GM18498 (cell line): ENCODE measurements around the gene PRR5L.

Source experiments
- ATAC-seq: cut with Tn5 transposase; IDR thresholded peaks from one replicate; pipeline ENCODE4 v1.9.1; 2021; ENCODE audit warnings: mild to moderate bottlenecking, moderate library complexity; ENCODE audit not compliant: unreplicated experiment

The PRR5L gene

DNA sequence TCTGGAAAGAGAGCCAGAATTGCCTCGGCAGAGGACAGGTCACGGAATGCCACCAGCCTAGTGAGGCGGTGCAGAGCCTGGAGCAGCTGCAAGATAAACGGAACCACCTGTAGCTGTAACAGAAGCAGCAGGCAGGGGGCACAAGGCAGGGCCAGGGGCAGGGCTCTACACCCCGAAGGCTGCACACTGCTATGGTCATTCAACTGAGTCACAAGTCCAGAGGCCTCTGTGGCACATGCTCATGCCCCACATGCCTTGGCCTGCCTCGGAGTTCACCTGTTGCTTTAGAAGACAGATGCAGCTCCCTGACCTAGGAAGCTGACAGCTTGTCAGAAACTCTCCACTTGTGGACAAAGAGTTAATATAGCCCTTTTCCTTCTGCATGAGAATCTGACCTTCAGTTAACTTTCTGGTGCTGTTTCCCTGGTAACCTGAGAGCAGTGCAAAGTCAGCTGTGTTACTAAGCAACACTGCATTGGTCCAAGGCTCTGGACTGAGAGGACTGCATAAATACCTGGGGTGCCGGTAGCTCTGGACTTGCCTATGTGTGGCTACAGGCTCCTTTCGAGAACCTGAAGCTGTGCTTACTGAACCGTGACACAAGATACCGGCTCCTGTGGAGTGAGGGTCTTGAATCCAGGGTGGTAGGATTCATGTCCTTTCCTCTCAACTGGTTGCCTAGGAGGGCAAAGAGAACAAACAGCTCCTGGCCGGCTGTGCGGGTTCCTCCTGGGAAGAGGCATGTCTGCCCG, 17.4 kb upstream of the PRR5L start:
- ATAC-seq, result no peak

DNA sequence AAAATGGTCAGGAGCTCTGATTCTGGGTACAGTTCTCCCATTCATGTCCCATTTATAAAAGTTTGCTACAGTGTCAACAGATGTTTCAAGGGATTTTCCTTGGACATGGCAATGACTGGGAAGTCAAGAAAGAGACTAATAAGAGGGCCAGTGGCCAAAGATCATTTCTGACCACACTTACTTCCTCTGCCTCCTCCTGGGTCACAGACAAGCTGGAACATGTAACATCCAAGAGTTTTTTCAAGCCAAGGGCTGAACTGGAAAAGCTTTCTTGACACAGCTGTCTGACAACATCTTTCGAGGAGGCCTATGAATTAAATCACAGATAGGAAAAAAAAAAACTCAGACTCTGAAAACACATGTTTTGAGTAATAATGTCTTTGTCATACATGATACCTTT, 15.6 kb upstream of the PRR5L start:
- ATAC-seq, result no peak

- ATAC-seq, result no peak
Observed at GRCh38 chr11:36281850-36282249, 14.2 kb upstream of the PRR5L start.

- ATAC-seq, result no peak
Observed at GRCh38 chr11:36282926-36283325, 13.2 kb upstream of the PRR5L start.

- no peak for ATAC-seq
Observed at GRCh38 chr11:36288442-36289225, 7.5 kb upstream of the PRR5L start.

- ATAC-seq, result peak; percentile 100
Observed at GRCh38 chr11:36289226-36289852, 6.7 kb upstream of the PRR5L start, which contains the start of gene COMMD9. TSS of gene COMMD9 (minus strand) at chr11:36289424. CDS start at chr11:36289412, 12 bp downstream.

DNA sequence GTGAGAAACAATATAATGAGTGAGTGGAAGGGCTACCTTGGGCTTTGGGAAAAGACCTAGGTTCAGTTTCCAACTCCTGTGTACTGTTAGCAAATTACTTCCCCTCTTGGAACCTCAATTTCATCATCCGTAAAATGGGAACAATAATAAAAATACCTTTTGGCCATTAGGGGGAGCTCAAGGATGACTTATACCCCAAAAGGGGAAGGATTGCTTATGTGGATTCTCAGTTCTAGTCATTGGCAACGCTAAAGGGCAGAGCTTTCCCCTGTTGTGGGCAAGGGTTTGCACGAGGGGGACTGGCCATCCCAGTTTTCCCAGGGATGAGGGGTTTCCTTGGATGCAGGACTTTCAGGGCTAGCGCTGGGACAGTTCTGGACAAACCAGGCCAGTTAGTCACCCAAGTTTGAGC, 3.8 kb upstream of the PRR5L start:
- ATAC-seq, result no peak

- ATAC-seq, result no peak
Observed at GRCh38 chr11:36296884-36297543, 926 bp downstream of the PRR5L start.

- no peak for ATAC-seq
Observed at GRCh38 chr11:36300650-36301049, 4.6 kb downstream of the PRR5L start.

- ATAC-seq, result no peak
Observed at GRCh38 chr11:36304351-36304750, 8.3 kb downstream of the PRR5L start.

DNA sequence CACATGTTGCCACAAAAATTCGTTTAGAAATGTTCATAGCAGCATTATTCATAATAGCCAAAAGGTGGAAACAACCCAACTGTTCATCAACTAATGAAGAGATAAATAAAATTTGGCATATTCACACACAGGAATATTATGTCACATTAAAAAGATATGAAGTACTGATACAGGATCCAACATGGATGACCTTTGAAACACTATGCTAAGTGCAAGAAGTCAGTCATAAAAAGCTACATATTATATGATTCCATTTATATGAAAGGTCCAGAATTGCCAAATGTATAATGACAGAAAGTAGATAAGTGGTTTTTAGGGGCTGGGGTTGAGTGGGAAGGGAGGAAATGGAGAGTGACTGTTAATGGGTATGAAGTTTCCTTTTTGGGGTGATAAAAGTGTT, 9.0 kb downstream of the PRR5L start:
- ATAC-seq, result no peak

GRCh38 chr11:36306888-36307287, 10.8 kb downstream of the PRR5L start:
- no peak for ATAC-seq

- ATAC-seq, result no peak
Observed at GRCh38 chr11:36308577-36308976, 12.5 kb downstream of the PRR5L start.

- ATAC-seq, result no peak
Observed at GRCh38 chr11:36309779-36310178, 13.7 kb downstream of the PRR5L start.

DNA sequence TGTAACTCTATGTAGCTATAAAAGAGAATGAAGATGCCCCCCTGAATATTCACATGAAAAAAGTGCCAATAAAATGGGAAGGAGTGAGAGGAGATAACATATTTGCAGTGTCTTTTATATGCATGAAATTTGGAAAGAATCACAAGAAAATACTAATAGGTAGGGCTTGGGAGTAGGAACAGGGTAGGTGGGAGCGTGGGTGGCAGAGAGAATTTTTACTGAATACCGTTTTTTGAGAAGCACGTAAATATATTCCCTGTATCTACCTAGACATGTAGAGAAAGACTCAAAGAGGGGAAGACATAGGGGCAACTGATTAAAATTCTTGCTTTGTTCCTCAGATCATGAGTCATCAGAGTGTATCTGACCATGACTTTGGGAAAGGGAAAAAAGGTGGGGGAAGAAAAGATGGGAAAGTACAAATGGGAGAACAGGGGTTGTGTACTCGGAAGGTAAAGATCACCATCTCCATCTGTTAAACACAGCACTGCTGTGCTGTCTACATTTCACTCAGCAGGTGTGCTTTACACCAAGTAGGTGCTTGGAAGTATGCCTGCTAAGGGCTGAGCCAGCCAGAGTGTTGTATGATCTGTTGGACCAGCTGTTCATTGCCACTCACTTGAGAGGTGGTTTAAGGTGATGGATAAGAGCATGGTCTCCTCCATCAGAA, 16.0 kb downstream of the PRR5L start:
- no peak for ATAC-seq

- ATAC-seq, result no peak
Observed at GRCh38 chr11:36312611-36313472, 16.8 kb downstream of the PRR5L start.

- peak; percentile 54 for ATAC-seq
Observed at GRCh38 chr11:36313750-36314433, 17.8 kb downstream of the PRR5L start.

DNA sequence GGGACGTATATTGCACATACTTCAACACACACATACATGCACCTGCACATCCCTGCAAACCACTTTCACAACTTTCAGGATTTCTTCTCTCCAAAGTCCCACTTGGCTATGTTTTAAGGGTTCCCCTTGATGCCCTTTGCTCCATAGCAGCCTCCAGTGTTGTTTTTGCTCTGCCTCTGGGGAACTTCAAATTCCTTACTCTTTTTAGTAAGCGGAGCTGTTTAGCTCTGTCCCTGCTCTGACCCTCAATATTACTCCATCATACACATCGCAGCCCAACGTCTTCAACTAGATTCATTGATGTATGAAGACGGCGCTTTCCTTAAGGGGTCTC, 18.3 kb downstream of the PRR5L start:
- ATAC-seq, result no peak

DNA sequence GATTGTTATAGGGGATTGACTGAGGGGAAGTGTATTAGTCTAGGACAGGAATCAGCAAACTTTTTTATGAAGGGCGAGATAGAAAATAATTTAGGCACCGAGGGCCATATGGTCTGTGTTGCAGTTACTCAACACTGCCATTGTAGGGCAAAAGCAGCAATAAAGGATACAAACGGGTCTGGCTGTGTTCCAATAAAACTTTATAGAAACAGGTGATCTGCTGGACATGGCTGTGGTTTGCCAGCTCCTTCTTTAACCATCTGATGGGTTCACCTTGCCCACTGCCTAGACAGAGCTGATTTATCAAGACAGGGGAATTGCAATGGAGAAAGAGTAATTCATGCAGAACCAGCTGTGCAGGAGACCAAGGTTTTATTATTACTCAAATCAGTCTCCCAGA, 20.0 kb downstream of the PRR5L start:
- ATAC-seq, result no peak
